Pons (tissue), 1 donor: ENCODE results near the gene ANKZF1.
"Not testable (repeated sequence)": the region's sequence is repeated elsewhere in the genome, so short reads cannot be mapped to it uniquely, and the experiment has no call there.

ENCODE experiments used
- DNase-seq: peaks from one replicate; pipeline ENCODE4 v3.0.0-alpha.2; 2016; ENCODE audit warnings: low spot score

ANKZF1 gene

GRCh38 chr2:219254590-219255201 lies 25.1 kb downstream of the ANKZF1 start:
- DNase-seq: no peak

GRCh38 chr2:219258942-219259341 lies 29.3 kb downstream of the ANKZF1 start:
- DNase-seq: not testable (repeated sequence)

- no peak for DNase-seq
Observed at GRCh38 chr2:219261024-219261855, 31.6 kb downstream of the ANKZF1 start.

- no peak for DNase-seq
Observed at GRCh38 chr2:219266232-219266631, 36.6 kb downstream of the ANKZF1 start.

GRCh38 chr2:219266886-219267285 lies 37.3 kb downstream of the ANKZF1 start:
- no peak for DNase-seq

GRCh38 chr2:219268294-219268693 lies 38.7 kb downstream of the ANKZF1 start:
- DNase-seq: no peak

GRCh38 chr2:219269362-219270054 lies 39.9 kb downstream of the ANKZF1 start:
- no peak for DNase-seq

- DNase-seq: no peak
Observed at GRCh38 chr2:219270055-219270372, 40.4 kb downstream of the ANKZF1 start.

GRCh38 chr2:219271021-219271420 lies 41.4 kb downstream of the ANKZF1 start:
- no peak for DNase-seq

GRCh38 chr2:219272356-219272755 lies 42.8 kb downstream of the ANKZF1 start:
- no peak for DNase-seq

- no peak for DNase-seq
Observed at GRCh38 chr2:219272995-219273394, 43.4 kb downstream of the ANKZF1 start.

GRCh38 chr2:219273937-219274336 lies 44.3 kb downstream of the ANKZF1 start:
- no peak for DNase-seq

- no peak for DNase-seq
Observed at GRCh38 chr2:219274361-219274921, 44.8 kb downstream of the ANKZF1 start.

- DNase-seq: peak; percentile 84
Observed at GRCh38 chr2:219277703-219278654, 48.4 kb downstream of the ANKZF1 start.

- no peak for DNase-seq
Observed at GRCh38 chr2:219278655-219279150, 49.1 kb downstream of the ANKZF1 start.

GRCh38 chr2:219279151-219279915 lies 49.7 kb downstream of the ANKZF1 start, which contains the start of gene DNAJB2:
Gene DNAJB2, plus strand, starts transcription at chr2:219279366. Its CDS starts 468 bp downstream, at chr2:219279834.
- peak; percentile 98 for DNase-seq

GRCh38 chr2:219279916-219280516 lies 50.4 kb downstream of the ANKZF1 start:
- peak; percentile 51 for DNase-seq

GRCh38 chr2:219280651-219281050 lies 51.0 kb downstream of the ANKZF1 start:
- no peak for DNase-seq

- DNase-seq: no peak
Observed at GRCh38 chr2:219281588-219281987, 52.0 kb downstream of the ANKZF1 start.

- DNase-seq: peak; percentile 96
Observed at GRCh38 chr2:219282375-219282774, 52.8 kb downstream of the ANKZF1 start.
